Astrocyte (in vitro differentiated cells and primary cell): ENCODE measurements around the gene MECP2. TPM values are rescaled to one million over a fixed set of nuclear protein-coding genes. Genes with fewer than 3 reads are reported as not detected.

Experiments used
- DNase-seq: peaks from one replicate; pipeline ENCODE4 v3.0.0-alpha.2; 2010; ENCODE audit warnings: low read depth
- FAIRE-seq: peaks from 2 replicates; lab custom pipeline; 2011; peaks lifted over from hg19 to GRCh38; lab: Jason Lieb, UNC
- H2AFZ ChIP-seq: 2 replicates; pipeline ENCODE4 v1.6.0; 2012; ENCODE audit warnings: low read depth, low read length, inconsistent platforms
- H3K27ac ChIP-seq: 2 replicates; pipeline ENCODE4 v1.5.1; 2011; ENCODE audit warnings: low read depth, low read length, inconsistent platforms
- H3K27me3 ChIP-seq: 2 replicates; pipeline ENCODE4 v1.6.0; 2011; ENCODE audit warnings: low read length, inconsistent platforms; ENCODE audit not compliant: insufficient read depth
- H3K36me3 ChIP-seq: 2 replicates; pipeline ENCODE4 v1.5.1; 2011; ENCODE audit warnings: low read length, inconsistent platforms; ENCODE audit not compliant: insufficient read depth
- H3K4me1 ChIP-seq: 2 replicates; pipeline ENCODE4 v1.5.1; 2011; ENCODE audit warnings: low read length, inconsistent platforms; ENCODE audit not compliant: insufficient read depth
- H3K4me2 ChIP-seq: 2 replicates; pipeline ENCODE4 v1.6.0; 2012; ENCODE audit warnings: low read length, inconsistent platforms
- H3K4me3 ChIP-seq: 2 replicates; pipeline ENCODE4 v1.5.1; 2011; ENCODE audit warnings: low read depth, mild to moderate bottlenecking, low read length, inconsistent platforms; ENCODE audit not compliant: insufficient read depth
- H3K79me2 ChIP-seq: 2 replicates; pipeline ENCODE4 v1.6.0; 2012; ENCODE audit warnings: mild to moderate bottlenecking, low read length, inconsistent platforms; ENCODE audit not compliant: insufficient read depth
- H3K9ac ChIP-seq: 2 replicates; pipeline ENCODE4 v1.6.0; 2012; ENCODE audit warnings: mild to moderate bottlenecking, low read length, inconsistent platforms
- H3K9me3 ChIP-seq: 2 replicates; pipeline ENCODE4 v1.5.1; 2012; ENCODE audit warnings: low read depth, mild to moderate bottlenecking, low read length, inconsistent platforms; ENCODE audit not compliant: insufficient read depth
- H4K20me1 ChIP-seq: 2 replicates; pipeline ENCODE4 v1.6.0; 2012; ENCODE audit warnings: low read length, inconsistent platforms; ENCODE audit not compliant: insufficient read depth
- H3K27ac Mint-ChIP-seq: one replicate; pipeline ENCODE4 v1.8.0; 2021; ENCODE audit warnings: mild to moderate bottlenecking, mixed read lengths; ENCODE audit not compliant: unreplicated experiment
- H3K27me3 Mint-ChIP-seq: one replicate; pipeline ENCODE4 v1.8.0; 2021; ENCODE audit warnings: low read depth, mixed read lengths; ENCODE audit not compliant: unreplicated experiment
- H3K36me3 Mint-ChIP-seq: one replicate; pipeline ENCODE4 v1.8.0; 2021; ENCODE audit warnings: low read depth, mixed read lengths; ENCODE audit not compliant: unreplicated experiment
- H3K4me1 Mint-ChIP-seq: one replicate; pipeline ENCODE4 v1.8.0; 2021; ENCODE audit warnings: low read depth, mixed read lengths; ENCODE audit not compliant: unreplicated experiment
- H3K4me3 Mint-ChIP-seq: one replicate; pipeline ENCODE4 v1.8.0; 2021; ENCODE audit warnings: mild to moderate bottlenecking, moderate library complexity, mixed read lengths; ENCODE audit not compliant: unreplicated experiment
- H3K9me3 Mint-ChIP-seq: one replicate; pipeline ENCODE4 v1.8.0; 2021; ENCODE audit warnings: mild to moderate bottlenecking, mixed read lengths; ENCODE audit not compliant: unreplicated experiment
- EZH2 ChIP-seq: IDR thresholded peaks from 2 replicates; pipeline ENCODE4 v1.6.1; 2012; ENCODE audit warnings: mild to moderate bottlenecking, low read length, inconsistent platforms; ENCODE audit not compliant: insufficient read depth
- total RNA-seq: library from RNA; stranded (reverse); gene quantifications from 2 replicates; pipeline ENCODE4 v1.2.1, GENCODE V29; 2021
- TF ChIP-seq, protein P1 (sequence below): IDR thresholded peaks from 2 replicates; pipeline ENCODE4 v1.5.1; 2011; ENCODE audit warnings: low read depth, mild to moderate bottlenecking, inconsistent platforms, low read length, moderate library complexity; ENCODE audit not compliant: insufficient read depth

The MECP2 gene
- total RNA-seq, 1 donor from 2014 or later: 36.2 TPM

DNA sequence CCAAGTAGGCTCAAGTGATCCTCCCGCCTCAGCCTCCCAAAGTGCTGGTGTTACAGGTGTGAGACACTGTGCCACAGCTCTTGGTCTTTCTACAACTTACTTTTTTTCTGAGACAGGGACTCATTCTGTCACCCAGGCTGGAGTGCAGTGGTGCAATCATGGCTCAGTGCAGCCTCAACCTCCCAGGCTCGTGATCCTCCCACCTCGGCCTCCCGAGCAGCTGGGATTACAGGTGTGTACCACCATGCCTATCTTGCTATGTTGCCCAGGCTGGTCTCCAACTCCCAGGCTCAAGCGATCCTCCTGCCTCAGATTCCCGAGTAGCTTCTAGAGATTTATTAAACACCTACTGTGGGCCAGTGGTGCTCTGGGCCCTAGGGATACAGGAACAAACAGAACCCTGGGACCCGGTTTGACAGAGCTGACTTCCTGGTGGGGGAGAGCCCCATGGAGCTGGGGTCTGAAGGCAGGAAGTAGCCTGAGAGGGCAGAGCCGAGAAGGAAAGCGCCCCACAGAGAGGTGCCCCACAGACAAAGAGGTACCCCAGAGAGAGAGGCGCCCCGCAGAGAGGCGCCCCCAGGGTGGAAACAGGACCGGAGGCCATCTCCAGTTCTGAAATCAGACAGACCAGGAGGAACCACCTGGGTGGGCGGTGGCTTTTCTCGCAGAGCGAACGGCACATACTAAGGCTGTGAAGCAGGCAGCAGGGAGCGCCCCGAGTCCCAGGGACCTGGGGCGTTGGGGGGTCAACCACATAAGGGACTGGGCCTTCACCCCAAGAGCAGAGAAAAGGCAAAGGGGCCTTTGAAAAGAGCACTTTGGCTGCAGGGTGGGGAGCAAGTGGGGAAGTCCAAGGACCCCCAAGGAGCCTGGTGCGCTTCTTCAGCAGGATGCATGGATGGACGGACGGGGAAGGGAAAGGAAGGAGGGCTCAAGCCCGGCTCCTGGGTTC is 82.8 kb downstream of the MECP2 start:
- no peaks in the 10 kb centered on the region for H3K27me3 ChIP-seq
- no peaks in the 10 kb centered on the region for H3K9me3 ChIP-seq
- peaks cover 4% of the 10 kb centered on the region for H3K36me3 ChIP-seq
- H3K79me2 ChIP-seq: peaks cover 35% of the 10 kb centered on the region
- no peak overlapping the region for H3K27ac ChIP-seq
- H3K4me1 ChIP-seq: peaks cover 4% of the 10 kb centered on the region
- H2AFZ ChIP-seq: no peak overlapping the region
- Mint-ChIP-seq H3K27me3 (no peaks in the 10 kb centered on the region), H3K27ac (no peak overlapping the region), H3K4me1 (peaks cover 3% of the 10 kb centered on the region), H3K4me3 (no peak overlapping the region), H3K36me3 (no peaks in the 10 kb centered on the region), H3K9me3 (no peaks in the 10 kb centered on the region)
- peak; percentile 84 for FAIRE-seq
- H3K4me3 ChIP-seq: no peak overlapping the region
- no peak overlapping the region for H3K4me2 ChIP-seq
- H4K20me1 ChIP-seq: peaks cover 7% of the 10 kb centered on the region
- no peak overlapping the region for H3K9ac ChIP-seq
- no peak for TF ChIP-seq EZH2
- TF ChIP-seq, protein P1, sequence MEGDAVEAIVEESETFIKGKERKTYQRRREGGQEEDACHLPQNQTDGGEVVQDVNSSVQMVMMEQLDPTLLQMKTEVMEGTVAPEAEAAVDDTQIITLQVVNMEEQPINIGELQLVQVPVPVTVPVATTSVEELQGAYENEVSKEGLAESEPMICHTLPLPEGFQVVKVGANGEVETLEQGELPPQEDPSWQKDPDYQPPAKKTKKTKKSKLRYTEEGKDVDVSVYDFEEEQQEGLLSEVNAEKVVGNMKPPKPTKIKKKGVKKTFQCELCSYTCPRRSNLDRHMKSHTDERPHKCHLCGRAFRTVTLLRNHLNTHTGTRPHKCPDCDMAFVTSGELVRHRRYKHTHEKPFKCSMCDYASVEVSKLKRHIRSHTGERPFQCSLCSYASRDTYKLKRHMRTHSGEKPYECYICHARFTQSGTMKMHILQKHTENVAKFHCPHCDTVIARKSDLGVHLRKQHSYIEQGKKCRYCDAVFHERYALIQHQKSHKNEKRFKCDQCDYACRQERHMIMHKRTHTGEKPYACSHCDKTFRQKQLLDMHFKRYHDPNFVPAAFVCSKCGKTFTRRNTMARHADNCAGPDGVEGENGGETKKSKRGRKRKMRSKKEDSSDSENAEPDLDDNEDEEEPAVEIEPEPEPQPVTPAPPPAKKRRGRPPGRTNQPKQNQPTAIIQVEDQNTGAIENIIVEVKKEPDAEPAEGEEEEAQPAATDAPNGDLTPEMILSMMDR: no peak
- no peak for DNase-seq

DNA sequence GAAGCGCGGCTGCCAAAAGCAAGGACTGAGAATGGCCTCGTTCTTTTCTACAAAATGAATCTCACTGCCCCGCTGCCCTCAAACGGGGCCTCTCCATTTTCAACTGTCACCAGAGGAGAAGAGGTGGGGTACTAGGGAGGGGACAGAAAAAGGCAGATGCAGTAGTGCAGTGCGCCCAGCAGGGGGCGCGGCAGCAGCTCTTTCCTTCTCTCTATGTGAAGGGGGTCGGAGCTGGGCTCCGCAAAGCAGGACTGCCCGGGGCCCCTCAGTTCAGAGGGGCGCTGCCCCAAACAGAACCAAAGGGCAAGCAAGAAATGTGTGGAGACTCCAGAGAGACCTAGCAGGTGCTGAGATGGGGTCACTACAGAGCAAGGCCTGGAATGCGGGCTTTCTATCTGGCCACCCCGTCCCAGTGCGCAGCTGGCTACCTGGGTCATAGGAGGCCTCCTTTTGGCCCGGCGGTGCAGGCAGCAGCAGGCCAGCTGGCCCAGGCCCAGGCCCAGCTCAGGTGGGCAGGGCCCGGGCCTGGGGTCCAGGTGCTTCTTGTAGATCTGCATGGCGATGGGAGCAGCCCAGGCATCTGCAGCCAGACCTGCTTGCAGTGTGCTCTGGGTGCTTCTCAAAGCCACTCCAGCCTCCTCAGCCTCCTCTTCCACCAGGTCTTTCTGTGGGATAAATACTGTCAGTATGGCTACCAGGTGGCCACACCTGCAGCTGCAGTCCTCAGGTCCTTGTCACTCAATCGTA is 83.7 kb downstream of the MECP2 start:
- no peak for TF ChIP-seq EZH2
- TF ChIP-seq, protein P1: peak; percentile 67
- H3K4me3 ChIP-seq: no peak overlapping the region
- Mint-ChIP-seq H3K4me1 (peaks cover under 1% of the 10 kb centered on the region), H3K27me3 (no peaks in the 10 kb centered on the region), H3K27ac (peak overlapping the region; percentile 53), H3K36me3 (no peaks in the 10 kb centered on the region), H3K9me3 (no peaks in the 10 kb centered on the region), H3K4me3 (no peak overlapping the region)
- H3K27ac ChIP-seq: no peak overlapping the region
- peaks cover 7% of the 10 kb centered on the region for H4K20me1 ChIP-seq
- H3K27me3 ChIP-seq: no peaks in the 10 kb centered on the region
- no peak overlapping the region for H2AFZ ChIP-seq
- H3K9me3 ChIP-seq: no peaks in the 10 kb centered on the region
- no peak overlapping the region for H3K9ac ChIP-seq
- no peak overlapping the region for H3K4me2 ChIP-seq
- peaks cover 4% of the 10 kb centered on the region for H3K36me3 ChIP-seq
- H3K4me1 ChIP-seq: peaks cover 4% of the 10 kb centered on the region
- FAIRE-seq (no peak), DNase-seq (no peak)
- peaks cover 28% of the 10 kb centered on the region for H3K79me2 ChIP-seq
